H9 (cell line): Measurements from ENCODE around the gene ADAMTSL3. TPM values are rescaled to one million over a fixed set of nuclear protein-coding genes. Genes with fewer than 3 reads are reported as not detected.
"Not testable (repeated sequence)": the region's sequence is repeated elsewhere in the genome, so short reads cannot be mapped to it uniquely, and the experiment has no call there.

Source experiments
- DNase-seq: peaks from one replicate; pipeline ENCODE4 v3.0.0-alpha.2; 2017
- H2AFZ ChIP-seq: one replicate; pipeline ENCODE4 v1.6.1; 2013; ENCODE audit warnings: mild to moderate bottlenecking, low read length, control low read depth, moderate library complexity
- H2AK5ac ChIP-seq: 2 replicates; pipeline ENCODE4 v1.6.1; 2013; ENCODE audit warnings: low read length, control low read depth, mixed read lengths; ENCODE audit not compliant: insufficient read length
- H2BK120ac ChIP-seq: one replicate; pipeline ENCODE4 v1.6.1; 2013; ENCODE audit warnings: low read depth, mild to moderate bottlenecking, low read length, control low read depth, inconsistent platforms; ENCODE audit not compliant: poor library complexity, severe bottlenecking
- H2BK12ac ChIP-seq: 2 replicates; pipeline ENCODE4 v1.6.1; 2013; ENCODE audit warnings: low read length, control low read depth, mixed read lengths, low read depth; ENCODE audit not compliant: insufficient read length
- H2BK15ac ChIP-seq: 2 replicates; pipeline ENCODE4 v1.6.1; 2013; ENCODE audit warnings: low read depth, low read length, control low read depth
- H2BK20ac ChIP-seq: one replicate; pipeline ENCODE4 v1.6.1; 2013; ENCODE audit warnings: low read depth, mild to moderate bottlenecking, low read length, control low read depth, inconsistent platforms; ENCODE audit not compliant: poor library complexity, severe bottlenecking
- H2BK5ac ChIP-seq: 2 replicates; pipeline ENCODE4 v1.6.1; 2013; ENCODE audit warnings: low read length, control low read depth, mixed read lengths; ENCODE audit not compliant: insufficient read length
- H3K14ac ChIP-seq: 2 replicates; pipeline ENCODE4 v1.6.1; 2013; ENCODE audit warnings: low read length, control low read depth; ENCODE audit not compliant: insufficient read depth
- H3K18ac ChIP-seq: 2 replicates; pipeline ENCODE4 v1.6.1; 2013; ENCODE audit warnings: low read depth, mild to moderate bottlenecking, mixed read lengths, low read length, control low read depth; ENCODE audit not compliant: insufficient read length
- H3K23ac ChIP-seq: 2 replicates; pipeline ENCODE4 v1.6.1; 2013; ENCODE audit warnings: low read length, control low read depth, mixed read lengths, low read depth; ENCODE audit not compliant: insufficient read length
- H3K23me2 ChIP-seq: 2 replicates; pipeline ENCODE4 v1.6.1; 2013; ENCODE audit warnings: low read depth, mild to moderate bottlenecking, mixed read lengths, low read length, control low read depth; ENCODE audit not compliant: insufficient read length, poor library complexity, severe bottlenecking
- H3K27ac ChIP-seq: 2 replicates; pipeline ENCODE4 v1.5.1; 2013; ENCODE audit warnings: low read length, control low read depth, mixed read lengths, low read depth; ENCODE audit not compliant: insufficient read length
- H3K27me3 ChIP-seq: 2 replicates; pipeline ENCODE4 v1.6.1; 2013; ENCODE audit warnings: low read length, control low read depth, inconsistent platforms; ENCODE audit not compliant: insufficient read depth
- H3K4ac ChIP-seq: 2 replicates; pipeline ENCODE4 v1.6.1; 2013; ENCODE audit warnings: low read depth, mild to moderate bottlenecking, control low read depth, inconsistent platforms, low read length, moderate library complexity
- H3K4me1 ChIP-seq: 2 replicates; pipeline ENCODE4 v1.6.1; 2013; ENCODE audit warnings: low read length, control low read depth, inconsistent platforms; ENCODE audit not compliant: insufficient read depth
- H3K4me2 ChIP-seq: 2 replicates; pipeline ENCODE4 v1.6.1; 2013; ENCODE audit warnings: low read length, control low read depth, mixed read lengths; ENCODE audit not compliant: insufficient read length, insufficient read depth
- H3K56ac ChIP-seq: 2 replicates; pipeline ENCODE4 v1.6.1; 2013; ENCODE audit warnings: low read depth, mild to moderate bottlenecking, mixed read lengths, low read length, control low read depth; ENCODE audit not compliant: insufficient read length
- H3K79me1 ChIP-seq: 2 replicates; pipeline ENCODE4 v1.6.1; 2013; ENCODE audit warnings: low read depth, mild to moderate bottlenecking, moderate library complexity, low read length, control low read depth, inconsistent platforms; ENCODE audit not compliant: insufficient read depth, poor library complexity, severe bottlenecking
- H3K79me2 ChIP-seq: 2 replicates; pipeline ENCODE4 v1.6.1; 2013; ENCODE audit warnings: low read length, control low read depth, inconsistent platforms; ENCODE audit not compliant: insufficient read depth
- H3K9ac ChIP-seq: 2 replicates; pipeline ENCODE4 v1.6.1; 2013; ENCODE audit warnings: low read length, control low read depth, mixed read lengths; ENCODE audit not compliant: insufficient read length; ENCODE audit errors: extremely low read depth
- H3K9me3 ChIP-seq: one replicate; pipeline ENCODE4 v1.6.1; 2013; ENCODE audit warnings: low read depth, low read length, inconsistent platforms; ENCODE audit not compliant: control insufficient read depth
- H3T11ph ChIP-seq: one replicate; pipeline ENCODE4 v1.6.1; 2013; ENCODE audit warnings: mild to moderate bottlenecking, low read length, control low read depth, inconsistent platforms
- H4K20me1 ChIP-seq: one replicate; pipeline ENCODE4 v1.6.1; 2013; ENCODE audit not compliant: control insufficient read depth, insufficient read length, insufficient read depth
- H4K5ac ChIP-seq: 2 replicates; pipeline ENCODE4 v1.6.1; 2013; ENCODE audit warnings: low read depth, mild to moderate bottlenecking, mixed read lengths, low read length, control low read depth; ENCODE audit not compliant: insufficient read length
- H4K8ac ChIP-seq: replicated peaks from 2 replicates; pipeline ENCODE4 v1.6.1; 2013; ENCODE audit warnings: low read length, control low read depth, mixed read lengths, low read depth; ENCODE audit not compliant: insufficient read length
- H4K91ac ChIP-seq: 2 replicates; pipeline ENCODE4 v1.6.1; 2013; ENCODE audit warnings: low read depth, mild to moderate bottlenecking, moderate library complexity, mixed read lengths, low read length, control low read depth; ENCODE audit not compliant: insufficient read length
- H3K27ac Mint-ChIP-seq, 3 experiments: 2 replicates in 2 of 3; 3 replicates in 1 of 3; pipeline ENCODE4 v1.8.0; 2020 to 2021; ENCODE audit warnings: mixed read lengths in 3 of 3, mild to moderate bottlenecking in 1 of 3, moderate library complexity in 1 of 3
- H3K27me3 Mint-ChIP-seq: 2 replicates; pipeline ENCODE4 v1.8.0; 2021; ENCODE audit warnings: low read depth, mild to moderate bottlenecking, moderate library complexity, mixed read lengths
- H3K36me3 Mint-ChIP-seq, 3 experiments: 2 replicates in 2 of 3; 3 replicates in 1 of 3; pipeline ENCODE4 v1.8.0; 2020 to 2021; ENCODE audit warnings: low read depth in 3 of 3, mixed read lengths in 3 of 3; ENCODE audit not compliant: insufficient read depth in 1 of 3
- H3K4me1 Mint-ChIP-seq, 2 experiments: 2 replicates each; pipeline ENCODE4 v1.8.0; 2020; ENCODE audit warnings: mixed read lengths in 2 of 2
- H3K4me3 Mint-ChIP-seq, 2 experiments: 2 replicates in 1 of 2; 3 replicates in 1 of 2; pipeline ENCODE4 v1.8.0; 2020 to 2021; ENCODE audit warnings: mild to moderate bottlenecking in 2 of 2, mixed read lengths in 2 of 2, moderate library complexity in 1 of 2
- H3K9me3 Mint-ChIP-seq, 2 experiments: 2 replicates in 1 of 2; 3 replicates in 1 of 2; pipeline ENCODE4 v1.8.0; 2020; ENCODE audit warnings: mild to moderate bottlenecking in 2 of 2, mixed read lengths in 2 of 2, moderate library complexity in 1 of 2
- CTCF ChIP-seq: fragments of 200-600 bp; sonication (generic); conservative IDR thresholded peaks from 3 replicates; pipeline ENCODE4 v1.8.0; 2021; ENCODE audit warnings: antibody characterized with exemption, mild to moderate bottlenecking
- WGBS: extraction: QIAGEN DNeasy Blood & Tissue Kit; methylation state at CpG from one replicate; pipeline ENCODE4 v1.1.7; 2013; ENCODE audit warnings: missing lambda C conversion rate, low lambda C conversion rate, mixed read lengths; ENCODE audit not compliant: insufficient read length; ENCODE audit errors: extremely low coverage; 5-methylcytosine and 5-hydroxymethylcytosine counted together
- total RNA-seq: library from RNA; stranded (reverse); gene quantifications from 2 replicates; pipeline ENCODE4 v1.2.1, GENCODE V29; 2021

ADAMTSL3 gene
- total RNA-seq, 1 experiment from 2014 or later, result 0.39 TPM

- Mint-ChIP-seq H3K4me1 (peaks cover 0 to 3% of the 10 kb centered on the region in 2 experiments; a peak in 1 of 4 replicates), H3K9me3 (peaks cover 17 to 23% of the 10 kb centered on the region in 2 experiments), H3K27me3 (peaks cover 12% of the 10 kb centered on the region), H3K27ac (no peak overlapping the region), H3K4me3 (no peak overlapping the region), H3K36me3 (peaks cover 0 to 3% (median 3%) of the 10 kb centered on the region in 3 experiments; a peak in 4 of 7 replicates)
- Histone ChIP-seq H2BK12ac (no peak overlapping the region), H3K4me2 (no peak overlapping the region), H3K4ac (no peak overlapping the region), H2AK5ac (no peak overlapping the region), H3K56ac (no peak overlapping the region), H3K14ac (no peak overlapping the region), H2BK120ac (no peak overlapping the region), H3K9me3 (no peaks in the 10 kb centered on the region), H2BK20ac (no peak overlapping the region), H4K5ac (no peak overlapping the region), H4K20me1 (no peaks in the 10 kb centered on the region), H3K79me2 (no peaks in the 10 kb centered on the region), H2BK15ac (no peak overlapping the region), H3K27ac (no peak overlapping the region), H4K8ac (no peak overlapping the region), H4K91ac (no peak overlapping the region), H3K4me1 (no peaks in the 10 kb centered on the region), H3T11ph (no peak overlapping the region), H2BK5ac (no peak overlapping the region), H3K18ac (no peak overlapping the region), H3K23ac (no peak overlapping the region), H2AFZ (no peak overlapping the region), H3K9ac (no peak overlapping the region), H3K79me1 (no peaks in the 10 kb centered on the region), H3K27me3 (no peaks in the 10 kb centered on the region), H3K23me2 (no peaks in the 10 kb centered on the region)
- no peak for DNase-seq
- no peak for TF ChIP-seq CTCF
- WGBS, result no CpG with 5 or more reads among the region's 3 CpGs
Observed at GRCh38 chr15:84050076-84050475, 396.2 kb downstream of the ADAMTSL3 start.

GRCh38 chr15:84051146-84051545 lies 397.2 kb downstream of the ADAMTSL3 start:
- not testable (repeated sequence) for H4K8ac ChIP-seq, H3K36me3 Mint-ChIP-seq, H4K91ac ChIP-seq, H3K4me2 ChIP-seq, H3K27me3 ChIP-seq, H2BK15ac ChIP-seq, H2BK5ac ChIP-seq, H3K18ac ChIP-seq, H3K9ac ChIP-seq, H3K23me2 ChIP-seq, H4K5ac ChIP-seq, H2BK12ac ChIP-seq, H3K4ac ChIP-seq, DNase-seq, H2BK120ac ChIP-seq, H3K4me1 ChIP-seq, H3K9me3 ChIP-seq, H2BK20ac ChIP-seq, H3K27ac Mint-ChIP-seq, H2AK5ac ChIP-seq, H3T11ph ChIP-seq, H3K56ac ChIP-seq, H3K79me1 ChIP-seq, H2AFZ ChIP-seq, H3K4me1 Mint-ChIP-seq, H3K4me3 Mint-ChIP-seq, H3K27ac ChIP-seq, H3K23ac ChIP-seq, H4K20me1 ChIP-seq, H3K14ac ChIP-seq, H3K79me2 ChIP-seq
- peaks cover 16% of the 10 kb centered on the region for H3K27me3 Mint-ChIP-seq
- no CpG with 5 or more reads among the region's 1 CpG for WGBS
- peaks cover 11 to 16% of the 10 kb centered on the region in 2 experiments for H3K9me3 Mint-ChIP-seq
